Astrocyte (in vitro differentiated cells and primary cell): ENCODE data around the gene ANAPC15. TPM values are rescaled to one million over a fixed set of nuclear protein-coding genes. Genes with fewer than 3 reads are reported as not detected.
"Not testable (repeated sequence)": the region's sequence is repeated elsewhere in the genome, so short reads cannot be mapped to it uniquely, and the experiment has no call there.

Experiments
- DNase-seq: peaks from one replicate; pipeline ENCODE4 v3.0.0-alpha.2; 2010; ENCODE audit warnings: low read depth
- FAIRE-seq: peaks from 2 replicates; lab custom pipeline; 2011; peaks lifted over from hg19 to GRCh38; lab: Jason Lieb, UNC
- H2AFZ ChIP-seq: 2 replicates; pipeline ENCODE4 v1.6.0; 2012; ENCODE audit warnings: low read depth, low read length, inconsistent platforms
- H3K27ac ChIP-seq: 2 replicates; pipeline ENCODE4 v1.5.1; 2011; ENCODE audit warnings: low read depth, low read length, inconsistent platforms
- H3K27me3 ChIP-seq: 2 replicates; pipeline ENCODE4 v1.6.0; 2011; ENCODE audit warnings: low read length, inconsistent platforms; ENCODE audit not compliant: insufficient read depth
- H3K36me3 ChIP-seq: 2 replicates; pipeline ENCODE4 v1.5.1; 2011; ENCODE audit warnings: low read length, inconsistent platforms; ENCODE audit not compliant: insufficient read depth
- H3K4me1 ChIP-seq: 2 replicates; pipeline ENCODE4 v1.5.1; 2011; ENCODE audit warnings: low read length, inconsistent platforms; ENCODE audit not compliant: insufficient read depth
- H3K4me2 ChIP-seq: 2 replicates; pipeline ENCODE4 v1.6.0; 2012; ENCODE audit warnings: low read length, inconsistent platforms
- H3K4me3 ChIP-seq: 2 replicates; pipeline ENCODE4 v1.5.1; 2011; ENCODE audit warnings: low read depth, mild to moderate bottlenecking, low read length, inconsistent platforms; ENCODE audit not compliant: insufficient read depth
- H3K79me2 ChIP-seq: 2 replicates; pipeline ENCODE4 v1.6.0; 2012; ENCODE audit warnings: mild to moderate bottlenecking, low read length, inconsistent platforms; ENCODE audit not compliant: insufficient read depth
- H3K9ac ChIP-seq: 2 replicates; pipeline ENCODE4 v1.6.0; 2012; ENCODE audit warnings: mild to moderate bottlenecking, low read length, inconsistent platforms
- H3K9me3 ChIP-seq: 2 replicates; pipeline ENCODE4 v1.5.1; 2012; ENCODE audit warnings: low read depth, mild to moderate bottlenecking, low read length, inconsistent platforms; ENCODE audit not compliant: insufficient read depth
- H4K20me1 ChIP-seq: 2 replicates; pipeline ENCODE4 v1.6.0; 2012; ENCODE audit warnings: low read length, inconsistent platforms; ENCODE audit not compliant: insufficient read depth
- H3K27ac Mint-ChIP-seq: one replicate; pipeline ENCODE4 v1.8.0; 2021; ENCODE audit warnings: mild to moderate bottlenecking, mixed read lengths; ENCODE audit not compliant: unreplicated experiment
- H3K27me3 Mint-ChIP-seq: one replicate; pipeline ENCODE4 v1.8.0; 2021; ENCODE audit warnings: low read depth, mixed read lengths; ENCODE audit not compliant: unreplicated experiment
- H3K36me3 Mint-ChIP-seq: one replicate; pipeline ENCODE4 v1.8.0; 2021; ENCODE audit warnings: low read depth, mixed read lengths; ENCODE audit not compliant: unreplicated experiment
- H3K4me1 Mint-ChIP-seq: one replicate; pipeline ENCODE4 v1.8.0; 2021; ENCODE audit warnings: low read depth, mixed read lengths; ENCODE audit not compliant: unreplicated experiment
- H3K4me3 Mint-ChIP-seq: one replicate; pipeline ENCODE4 v1.8.0; 2021; ENCODE audit warnings: mild to moderate bottlenecking, moderate library complexity, mixed read lengths; ENCODE audit not compliant: unreplicated experiment
- H3K9me3 Mint-ChIP-seq: one replicate; pipeline ENCODE4 v1.8.0; 2021; ENCODE audit warnings: mild to moderate bottlenecking, mixed read lengths; ENCODE audit not compliant: unreplicated experiment
- CTCF ChIP-seq: IDR thresholded peaks from 2 replicates; pipeline ENCODE4 v1.5.1; 2011; ENCODE audit warnings: low read depth, mild to moderate bottlenecking, inconsistent platforms, low read length, moderate library complexity; ENCODE audit not compliant: insufficient read depth
- EZH2 ChIP-seq: IDR thresholded peaks from 2 replicates; pipeline ENCODE4 v1.6.1; 2012; ENCODE audit warnings: mild to moderate bottlenecking, low read length, inconsistent platforms; ENCODE audit not compliant: insufficient read depth
- total RNA-seq: library from RNA; stranded (reverse); gene quantifications from 2 replicates; pipeline ENCODE4 v1.2.1, GENCODE V29; 2021

ANAPC15 gene
- total RNA-seq, 1 donor from 2014 or later, result 39.0 TPM

DNA sequence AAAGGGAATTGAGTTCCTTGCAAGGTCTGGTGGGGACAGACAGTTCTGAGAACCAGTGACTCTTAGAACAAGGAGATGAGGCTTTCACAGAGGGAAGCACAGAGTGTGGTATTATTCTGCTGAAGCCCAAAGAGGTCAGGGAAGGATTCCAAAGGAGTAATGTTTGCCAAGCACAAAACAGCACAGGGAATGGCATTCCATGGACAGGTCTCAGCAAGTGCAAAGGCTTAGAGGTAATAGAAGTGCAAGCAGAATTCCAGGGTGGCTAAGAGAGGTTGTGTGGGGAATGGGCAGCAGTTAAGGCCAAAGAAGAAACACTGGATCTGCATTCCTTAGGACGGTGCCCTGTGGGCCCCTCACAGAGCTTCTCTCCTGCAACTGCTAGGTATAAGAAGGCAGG lies 29.6 kb upstream of the ANAPC15 start:
- H3K36me3 ChIP-seq, H3K36me3 Mint-ChIP-seq, H3K4me3 ChIP-seq, H3K4me2 ChIP-seq, H2AFZ ChIP-seq, H3K27me3 Mint-ChIP-seq, H4K20me1 ChIP-seq, H3K9me3 Mint-ChIP-seq, H3K4me3 Mint-ChIP-seq, H3K79me2 ChIP-seq, H3K9me3 ChIP-seq, H3K27me3 ChIP-seq: not testable (repeated sequence)
- Histone ChIP-seq H3K9ac (peak overlapping the region; percentile 52), H3K4me1 (peaks cover 20% of the 10 kb centered on the region), H3K27ac (peak overlapping the region; percentile 73)
- peak overlapping the region; percentile 72 for H3K27ac Mint-ChIP-seq
- peaks cover 18% of the 10 kb centered on the region for H3K4me1 Mint-ChIP-seq
- DNase-seq, result peak; percentile 52
- FAIRE-seq, result peak; percentile 26

DNA sequence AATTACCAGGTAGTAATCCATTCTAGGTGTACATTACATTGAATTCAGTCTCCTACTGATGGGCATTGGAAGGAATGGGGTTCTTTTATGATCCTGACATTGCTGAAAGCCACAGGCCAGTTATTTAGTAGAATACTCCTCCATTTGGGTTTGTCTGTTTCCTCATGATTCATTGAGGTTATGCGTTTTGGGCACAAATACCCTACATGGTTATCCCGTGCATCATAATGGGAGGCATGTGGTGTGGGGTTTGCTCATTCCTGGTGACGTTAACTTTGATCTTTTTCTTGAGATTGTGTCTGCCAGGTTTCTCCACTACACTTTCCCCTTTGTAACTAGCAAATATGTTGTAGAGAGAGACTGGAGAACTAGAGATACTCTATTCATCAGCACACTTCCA lies 28.6 kb upstream of the ANAPC15 start:
- Mint-ChIP-seq H3K4me1 (peaks cover 18% of the 10 kb centered on the region), H3K36me3 (no peaks in the 10 kb centered on the region), H3K27ac (peak overlapping the region; percentile 56), H3K4me3 (no peak overlapping the region), H3K9me3 (no peaks in the 10 kb centered on the region), H3K27me3 (no peaks in the 10 kb centered on the region)
- Histone ChIP-seq H3K79me2 (no peaks in the 10 kb centered on the region), H3K36me3 (no peaks in the 10 kb centered on the region), H3K27me3 (no peaks in the 10 kb centered on the region), H3K9ac (peak overlapping the region; percentile 52), H3K4me1 (peaks cover 20% of the 10 kb centered on the region), H4K20me1 (no peaks in the 10 kb centered on the region), H3K4me2 (peak overlapping the region; percentile 61), H3K27ac (peak overlapping the region; percentile 74), H2AFZ (no peak overlapping the region), H3K9me3 (no peaks in the 10 kb centered on the region), H3K4me3 (no peak overlapping the region)
- TF ChIP-seq CTCF (no peak), EZH2 (no peak)
- DNase-seq (peak; percentile 96), FAIRE-seq (peak; percentile 93)

DNA sequence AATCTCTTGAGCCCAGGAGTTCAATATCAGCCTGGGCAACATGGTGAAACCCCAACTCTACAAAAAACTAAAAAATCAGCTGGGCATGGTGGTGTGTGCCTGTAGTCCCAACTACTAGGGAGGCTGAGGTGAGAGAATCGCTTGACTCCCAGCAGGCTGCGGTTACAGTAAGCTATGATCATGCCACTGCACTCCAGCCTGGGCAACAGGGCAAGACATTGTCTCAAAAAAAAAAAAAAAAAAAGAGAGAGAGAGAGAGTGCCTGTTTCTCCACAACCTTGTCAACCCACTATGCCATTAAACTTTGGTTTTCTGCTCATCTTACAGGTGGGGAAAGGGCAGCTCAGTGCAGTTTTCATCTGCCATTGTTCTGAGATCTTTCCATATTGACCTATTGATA lies 28.2 kb upstream of the ANAPC15 start:
- Histone ChIP-seq H3K4me2 (peak overlapping the region; percentile 61), H3K79me2 (no peaks in the 10 kb centered on the region), H3K4me1 (peaks cover 20% of the 10 kb centered on the region), H4K20me1 (no peaks in the 10 kb centered on the region), H3K4me3 (no peak overlapping the region), H3K27ac (peak overlapping the region; percentile 74), H3K27me3 (no peaks in the 10 kb centered on the region), H3K9me3 (no peaks in the 10 kb centered on the region), H3K36me3 (no peaks in the 10 kb centered on the region), H2AFZ (no peak overlapping the region), H3K9ac (no peak overlapping the region)
- TF ChIP-seq EZH2 (no peak), CTCF (no peak)
- no peak for DNase-seq
- H3K4me1 Mint-ChIP-seq, result peaks cover 18% of the 10 kb centered on the region
- H3K27me3 Mint-ChIP-seq, result peaks cover 3% of the 10 kb centered on the region
- H3K36me3 Mint-ChIP-seq, result no peaks in the 10 kb centered on the region
- FAIRE-seq, result no peak
- H3K27ac Mint-ChIP-seq, result no peak overlapping the region
- no peak overlapping the region for H3K4me3 Mint-ChIP-seq
- H3K9me3 Mint-ChIP-seq, result no peaks in the 10 kb centered on the region
